NCI-H774 (cell line): ENCODE data around the gene ZNF571.

ENCODE experiments used
- DNase-seq: peaks from one replicate; lab custom pipeline; 2025; lab: John Stamatoyannopoulos, UW

Gene ZNF571

GRCh38 chr19:37594304-37594981 is at the start of gene ZNF571, which contains the start of gene ZNF540:
TSS of gene ZNF571 (minus strand) at chr19:37594792. CDS start at chr19:37586676, 8,116 bp downstream.
TSS of gene ZNF540 (plus strand) at chr19:37594876. CDS start at chr19:37598448, 3,572 bp downstream.
- peak; percentile 94 for DNase-seq

- no peak for DNase-seq
Measured at GRCh38 chr19:37635076-37636056, 40.8 kb upstream of the ZNF571 start.

DNA sequence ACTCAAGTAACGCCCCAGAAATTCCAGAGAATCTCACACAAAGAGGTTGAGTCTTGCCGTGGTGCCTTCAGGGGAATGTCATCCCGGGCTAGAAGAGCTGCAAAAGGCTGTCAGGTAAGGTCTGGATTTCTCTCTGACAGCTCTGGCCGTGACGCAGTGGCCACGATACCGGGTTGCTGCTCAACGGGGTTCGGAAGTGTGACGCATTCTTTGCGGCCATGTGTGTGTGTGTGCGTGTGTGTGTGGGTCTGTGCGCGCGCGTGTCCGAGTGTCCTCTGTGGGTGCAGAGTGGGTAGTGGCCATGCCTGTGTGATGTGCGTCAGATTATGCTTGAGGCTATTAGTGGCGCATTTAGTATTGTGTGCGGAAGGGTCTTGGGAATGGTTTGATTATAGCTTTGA is 390 bp upstream of the ZNF571 start:
- no peak for DNase-seq

- DNase-seq = no peak
Measured at GRCh38 chr19:37593996-37594303, 642 bp downstream of the ZNF571 start.

GRCh38 chr19:37583340-37583739 is 11.3 kb downstream of the ZNF571 start:
- DNase-seq = no peak

DNA sequence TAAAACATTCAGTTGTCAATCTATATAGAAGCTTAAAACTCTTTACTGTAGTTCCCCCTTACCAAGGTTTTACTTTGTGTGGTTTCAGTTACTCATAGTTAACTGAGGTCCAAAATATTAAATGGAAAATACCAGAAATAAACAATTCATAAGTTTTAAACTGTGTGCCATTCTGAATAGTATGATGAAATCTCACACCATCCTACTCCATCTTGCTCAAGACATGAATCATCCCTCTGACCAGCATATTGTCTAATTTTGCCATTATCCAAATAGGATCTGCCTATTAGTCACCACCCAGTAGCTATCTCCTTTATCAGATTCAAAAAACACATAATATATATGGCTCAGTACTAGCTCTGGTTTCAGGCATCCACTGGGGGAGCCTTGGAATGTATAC is 22.4 kb downstream of the ZNF571 start:
- DNase-seq = no peak

DNA sequence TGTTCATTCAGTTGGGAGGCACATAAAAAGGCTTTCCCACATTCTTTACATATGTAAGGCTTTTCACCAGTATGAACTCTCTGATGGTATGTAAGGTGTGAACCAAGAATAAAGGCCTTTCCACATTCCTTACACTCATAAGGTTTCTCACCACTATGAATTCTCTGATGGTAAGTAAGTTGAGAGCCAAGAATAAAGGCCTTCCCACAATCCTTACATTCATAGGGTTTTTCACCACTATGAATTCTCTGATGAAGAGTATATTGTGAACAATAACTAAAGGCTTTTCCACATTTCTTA is 29.3 kb downstream of the ZNF571 start:
- no peak for DNase-seq

DNA sequence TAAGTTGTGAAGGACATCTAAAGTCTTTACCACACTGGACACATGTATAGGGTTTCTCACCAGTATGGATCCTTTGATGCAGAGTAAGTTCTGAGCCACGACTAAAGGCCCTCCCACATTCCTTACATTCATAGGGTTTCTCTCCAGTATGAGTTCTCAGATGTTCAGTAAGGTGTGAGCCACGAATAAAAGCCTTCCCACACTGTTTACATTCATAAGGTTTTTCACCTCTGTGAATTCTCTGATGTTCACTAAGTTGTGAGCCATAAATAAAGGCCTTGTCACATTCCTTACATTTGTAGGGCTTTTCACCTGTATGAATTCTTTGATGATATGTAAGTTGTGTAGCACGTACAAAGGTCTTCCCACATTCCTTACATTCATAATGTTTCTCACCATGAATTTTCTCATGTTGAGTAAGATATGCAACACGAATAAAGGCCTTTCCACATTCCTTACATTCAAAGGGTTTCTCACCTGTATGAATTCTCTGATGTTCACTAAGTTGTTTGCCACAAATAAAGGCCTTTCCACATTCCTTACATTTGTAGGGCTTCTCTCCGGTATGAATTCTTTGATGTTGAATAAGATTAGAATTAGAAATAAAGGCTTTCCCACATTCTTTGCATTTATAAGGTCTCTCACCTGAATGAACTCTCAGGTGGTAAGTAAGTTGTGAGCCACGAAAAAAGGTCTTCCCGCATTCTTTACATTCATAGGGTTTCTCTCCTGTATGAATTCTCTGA is 29.8 kb downstream of the ZNF571 start:
- DNase-seq = no peak

- DNase-seq = no peak
Measured at GRCh38 chr19:37563518-37563917, 31.1 kb downstream of the ZNF571 start.

DNA sequence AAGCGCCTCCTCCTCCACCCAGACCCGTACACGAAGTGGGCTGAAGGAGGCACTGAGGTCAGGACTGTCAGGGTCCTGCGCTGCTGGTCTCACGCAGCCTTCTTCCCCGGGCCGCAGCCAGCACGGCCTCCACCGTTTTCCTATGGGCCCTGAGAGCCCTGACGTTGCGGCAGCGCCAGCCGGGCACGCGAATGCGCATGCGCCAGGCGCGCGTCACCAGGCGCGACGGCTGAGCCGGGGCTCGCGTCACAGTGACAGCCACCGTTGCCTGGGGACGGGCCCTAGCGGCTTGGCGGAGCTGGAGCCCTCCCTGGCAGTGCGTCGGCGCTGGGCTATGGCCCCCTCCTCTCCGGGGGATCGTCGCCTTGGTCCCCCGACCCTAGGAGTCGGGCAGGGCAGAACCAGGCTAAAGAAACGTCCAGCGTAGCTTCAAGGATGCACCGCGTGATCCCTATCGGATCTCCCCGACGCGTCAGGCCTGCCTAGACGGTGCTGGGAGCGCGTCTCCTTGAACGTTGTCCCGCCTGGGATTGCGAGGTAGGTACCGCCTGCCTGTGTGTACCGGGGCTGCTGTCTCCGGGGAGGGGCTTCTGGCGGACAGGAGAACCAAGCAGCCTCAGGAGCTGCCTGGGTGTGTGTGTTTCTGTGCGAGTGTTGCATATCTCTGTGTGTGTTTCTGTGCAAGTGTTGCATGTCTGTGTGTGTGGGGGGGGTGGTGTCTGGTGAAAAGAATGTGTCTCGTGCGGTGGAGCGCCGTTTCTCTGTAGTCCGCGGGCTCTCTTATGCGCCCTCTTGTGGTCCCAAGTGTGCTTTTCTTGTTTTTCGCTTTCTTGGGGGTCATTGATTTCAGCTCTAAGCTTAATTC is 43.2 kb downstream of the ZNF571 start:
- DNase-seq = no peak

DNA sequence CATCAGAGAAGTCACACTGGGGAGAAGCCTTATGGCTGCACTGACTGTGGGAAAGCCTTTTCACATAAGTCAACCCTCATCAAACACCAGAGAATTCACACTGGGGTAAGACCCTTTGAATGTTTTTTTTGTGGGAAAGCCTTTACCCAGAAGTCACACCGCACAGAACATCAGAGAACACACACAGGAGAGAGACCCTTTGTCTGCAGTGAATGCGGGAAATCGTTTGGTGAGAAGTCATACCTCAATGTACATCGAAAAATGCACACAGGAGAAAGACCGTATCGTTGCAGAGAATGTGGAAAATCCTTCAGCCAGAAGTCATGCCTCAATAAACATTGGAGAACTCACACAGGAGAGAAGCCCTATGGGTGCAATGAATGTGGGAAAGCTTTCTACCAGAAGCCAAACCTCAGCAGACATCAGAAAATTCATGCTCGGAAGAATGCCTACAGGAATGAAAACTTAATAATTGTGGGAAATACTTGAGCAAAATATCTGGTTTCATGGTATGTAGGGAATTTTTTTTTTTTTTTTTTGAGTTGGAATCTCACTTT is 57.1 kb downstream of the ZNF571 start:
- no peak for DNase-seq

GRCh38 chr19:37519890-37520289 is 74.7 kb downstream of the ZNF571 start:
- no peak for DNase-seq
